Sciatic nerve (tissue), 2 donors: ENCODE measurements around the gene HSPA12A. TPM values are rescaled to one million over a fixed set of nuclear protein-coding genes. Genes with fewer than 3 reads are reported as not detected.

Source experiments
- ATAC-seq: fragments of 200-7000 bp; cut with Tn5 transposase; one replicate; pipeline ENCODE4 v1.9.1; 2020; ENCODE audit warnings: mild to moderate bottlenecking, moderate library complexity
- DNase-seq: peaks from one replicate; pipeline ENCODE4 v3.0.0-alpha.2; 2020; ENCODE audit warnings: low spot score
- intact Hi-C: fragments of 100-400 bp; cut with DNase I; formaldehyde crosslinking; loops from one replicate; pipeline ENCODE4 v1.14.2; 2022
- total RNA-seq: library from RNA; stranded (reverse); fragmentation: NEBNext Ultra II Directional; extraction: Animal tissue kit (Norgen Biotek cat#: 25700); gene quantifications from one replicate; pipeline ENCODE4 v1.2.1, GENCODE V29; 2021
- donor health status: DM: no; HTN: no; CAD: no.
- donor health status: DM: no; HTN: no; CAD: no.

Gene HSPA12A
- total RNA-seq, 1 donor from 2014 or later, result 139 TPM

- no peak for DNase-seq
- intact Hi-C loops, result no loop called here
Measured at GRCh38 chr10:116752563-116752962, 10.2 kb upstream of the HSPA12A start.

GRCh38 chr10:116748471-116748870 lies 6.1 kb upstream of the HSPA12A start:
- intact Hi-C loops, result no loop called here
- DNase-seq, result no peak
- ATAC-seq, result no peak

More at GRCh38 chr10:116752563-116752962, 10.2 kb upstream of the HSPA12A start:
- no peak for ATAC-seq

DNA sequence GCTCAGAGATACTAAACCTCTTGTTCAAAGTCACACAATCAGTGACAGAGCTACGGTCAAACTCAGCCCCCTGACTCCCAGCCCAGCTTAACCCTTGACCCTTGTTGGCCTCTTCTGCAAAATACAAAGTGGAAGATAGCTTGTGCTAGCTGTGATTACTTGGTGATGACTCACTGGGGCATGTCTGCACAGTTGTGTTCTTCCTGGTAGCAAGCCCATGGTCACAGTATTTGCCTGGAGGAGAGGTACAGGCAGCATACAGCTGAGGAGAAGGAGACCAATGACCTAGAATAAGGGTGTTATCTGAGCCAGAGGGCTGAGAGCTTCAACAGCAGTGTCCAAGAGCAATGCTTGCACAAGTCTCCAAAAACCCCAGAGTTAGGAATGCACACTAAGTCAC lies 5.7 kb upstream of the HSPA12A start:
- ATAC-seq, result no peak
- DNase-seq, result no peak
- intact Hi-C loops, result no loop called here

- ATAC-seq, result no peak
- DNase-seq, result no peak
- intact Hi-C loops, result no loop called here
Measured at GRCh38 chr10:116747325-116747724, 5.0 kb upstream of the HSPA12A start.

GRCh38 chr10:116744885-116745284 lies 2.5 kb upstream of the HSPA12A start:
- intact Hi-C loops, result no loop called here
- DNase-seq (no peak), ATAC-seq (no peak)

DNA sequence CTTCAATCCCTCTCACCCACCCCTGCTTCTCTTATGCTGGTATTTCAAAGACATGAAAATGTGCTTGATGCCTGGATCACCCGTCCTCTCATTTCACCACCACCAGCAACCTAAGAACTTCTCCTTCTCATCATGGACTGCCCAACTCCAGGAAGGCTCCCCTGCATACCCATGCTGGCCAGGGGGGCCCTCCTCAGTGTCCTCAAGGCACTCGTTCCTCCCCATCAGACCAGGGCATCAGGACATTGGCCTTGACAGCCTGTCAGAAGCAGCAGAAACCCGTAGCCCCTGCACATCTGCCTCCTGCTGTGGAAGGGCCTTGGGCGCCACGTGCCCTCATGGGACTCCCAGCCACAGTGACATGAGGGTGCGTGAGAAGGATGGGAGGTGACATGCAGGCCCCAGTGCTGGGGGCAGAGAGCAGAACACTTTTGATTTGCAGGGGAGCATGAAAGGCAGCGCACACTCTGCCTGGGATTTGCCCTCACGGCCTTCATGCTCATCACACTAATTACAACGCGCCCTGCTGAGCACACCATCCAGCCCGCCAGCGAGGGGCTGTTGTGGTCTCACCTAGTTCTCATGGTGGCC lies 1.9 kb upstream of the HSPA12A start:
- no peak for DNase-seq
- no peak for ATAC-seq
- intact Hi-C loops, result no loop called here

GRCh38 chr10:116743266-116744064 lies 1.1 kb upstream of the HSPA12A start:
- DNase-seq (no peak), ATAC-seq (no peak)
- intact Hi-C loops, result no loop called here

GRCh38 chr10:116741391-116742351 lies 695 bp downstream of the HSPA12A start:
- intact Hi-C loops, result no loop called here
- DNase-seq (no peak), ATAC-seq (peak; percentile 12)

GRCh38 chr10:116740971-116741370 lies 1.4 kb downstream of the HSPA12A start:
- intact Hi-C loops, result no loop called here
- ATAC-seq (peak; percentile 31), DNase-seq (no peak)

- intact Hi-C loops, result no loop called here
- DNase-seq, result no peak
- ATAC-seq, result no peak
Measured at GRCh38 chr10:116738339-116738738, 4.0 kb downstream of the HSPA12A start.

DNA sequence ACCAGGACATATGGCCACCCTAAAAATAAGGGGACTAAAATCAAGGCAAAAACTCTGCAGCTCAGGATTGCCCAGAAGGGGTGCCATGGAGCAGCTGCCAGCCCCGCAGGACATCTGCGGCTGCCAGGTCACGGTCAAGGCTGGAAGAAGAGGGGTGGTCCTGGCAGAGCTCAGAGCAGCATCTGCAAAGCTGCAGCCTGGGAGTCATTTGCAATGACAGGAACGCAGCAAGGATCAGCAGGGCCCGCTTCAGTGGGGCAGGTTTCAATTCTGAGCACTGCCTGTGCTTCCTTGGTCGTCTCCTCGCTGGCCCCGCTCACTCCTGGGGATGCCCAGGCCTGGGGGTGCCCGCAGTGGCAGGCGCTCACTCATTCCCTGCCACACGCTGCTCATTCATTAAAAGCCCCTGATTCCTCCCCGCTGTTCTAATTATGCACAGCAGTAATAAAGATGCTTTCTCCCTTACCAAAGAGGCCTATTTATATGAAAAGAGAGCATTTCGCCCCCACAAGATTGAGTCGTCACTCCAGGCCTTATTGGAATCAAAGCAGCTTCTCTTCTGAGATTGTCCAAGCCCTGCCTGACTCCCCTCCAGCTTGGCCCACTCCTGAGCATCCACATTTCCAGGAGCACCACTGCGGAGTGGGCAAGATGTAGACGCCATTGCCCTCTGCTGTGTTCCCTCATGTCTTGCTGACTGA lies 4.6 kb downstream of the HSPA12A start:
- ATAC-seq (peak; percentile 18), DNase-seq (no peak)
- intact Hi-C loops, result no loop called here

DNA sequence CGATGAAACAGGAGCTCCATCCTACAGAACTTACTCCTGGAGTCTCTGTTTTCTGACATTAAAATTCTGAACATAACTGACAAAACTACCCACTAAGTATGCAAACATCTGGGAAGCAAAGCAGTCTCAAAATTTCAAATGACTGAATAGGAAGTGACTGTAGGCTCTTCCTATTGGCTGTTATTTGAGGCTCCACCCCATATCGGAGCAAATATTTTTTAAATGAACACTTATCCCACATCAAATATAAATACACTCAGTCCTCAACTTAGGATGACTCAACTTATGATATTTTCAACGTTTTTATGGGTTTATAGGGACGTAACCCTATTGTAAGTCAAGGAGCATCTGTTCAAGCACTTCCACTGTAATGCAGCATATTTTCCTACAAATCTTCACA lies 8.8 kb downstream of the HSPA12A start:
- ATAC-seq (no peak), DNase-seq (no peak)
- intact Hi-C loops, result no loop called here

DNA sequence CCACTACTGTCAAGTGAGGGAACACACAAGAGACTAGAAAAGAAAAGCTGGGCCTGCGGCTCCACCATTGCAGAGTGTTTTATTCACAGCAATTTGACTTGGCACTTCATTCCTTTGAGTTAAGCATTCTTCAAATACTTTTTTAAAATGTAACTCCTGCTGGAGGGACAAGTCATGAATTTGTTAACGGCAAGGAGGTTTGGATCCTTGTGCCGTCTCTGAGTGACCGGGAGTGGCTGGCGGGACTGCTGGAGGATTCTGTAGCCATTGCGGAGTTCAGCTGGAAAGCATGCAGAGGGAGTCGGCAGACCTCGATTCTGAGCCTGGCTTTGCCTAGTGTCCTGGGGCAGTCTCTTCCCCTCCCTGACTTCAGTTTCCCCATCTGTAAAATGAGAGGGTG lies 9.8 kb downstream of the HSPA12A start:
- intact Hi-C loops, result no loop called here
- ATAC-seq (no peak), DNase-seq (no peak)

DNA sequence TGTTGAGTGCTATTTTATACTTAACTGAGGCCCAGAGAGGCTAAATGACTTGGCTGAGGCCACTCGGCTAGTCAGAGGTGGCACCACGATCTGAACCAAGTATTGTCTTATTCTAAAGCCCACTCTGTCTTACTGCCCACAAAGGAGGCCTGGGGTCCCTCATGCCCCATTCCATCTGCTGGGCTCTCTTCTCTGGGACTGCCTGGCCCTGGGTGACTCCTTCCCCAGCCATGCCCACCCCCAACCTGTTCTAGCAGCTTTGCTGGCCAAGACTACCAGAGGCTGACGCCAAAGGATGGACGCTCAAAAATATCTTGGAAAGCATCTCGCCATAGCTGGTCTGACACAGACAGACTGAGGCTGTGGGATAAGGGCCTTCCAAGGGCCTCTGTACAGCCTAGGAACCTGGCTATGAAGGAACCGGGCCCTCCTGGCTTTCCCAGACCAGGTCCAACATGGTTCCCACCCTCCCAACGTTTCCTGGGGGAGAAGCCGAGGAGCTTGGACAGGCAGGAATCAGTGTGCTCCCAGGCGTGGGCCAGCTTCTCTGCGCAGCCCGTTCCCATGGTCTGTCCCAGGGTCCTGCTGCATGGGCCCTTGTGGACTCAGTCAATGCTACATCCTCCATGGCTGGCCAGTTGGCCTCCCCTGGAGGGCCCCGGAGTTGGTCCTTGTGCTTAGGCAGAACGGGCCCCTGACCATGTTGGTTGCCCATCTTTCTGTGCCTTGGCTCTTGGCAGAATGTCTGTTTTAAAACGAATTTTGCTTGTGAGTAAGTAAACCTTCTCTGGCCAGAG lies 11.7 kb downstream of the HSPA12A start:
- intact Hi-C loops, result no loop called here
- ATAC-seq (no peak), DNase-seq (no peak)

DNA sequence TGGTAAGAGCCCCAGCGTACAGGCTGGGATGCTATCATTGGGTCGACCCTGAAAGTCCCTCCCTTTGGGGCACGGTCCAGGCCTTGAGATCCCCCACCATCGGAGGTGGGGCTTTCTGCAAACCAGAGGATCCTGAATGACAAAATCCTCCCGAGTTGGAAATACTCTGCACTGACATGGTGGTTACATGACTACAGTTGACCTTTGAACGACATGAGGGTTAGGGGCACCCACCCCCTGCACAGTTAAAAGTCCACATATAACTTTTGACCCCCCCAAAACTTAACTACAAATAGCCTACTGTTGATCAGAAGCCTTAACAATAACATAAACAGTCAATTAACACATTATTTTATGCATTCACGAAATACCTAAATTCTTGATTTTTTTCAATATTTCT lies 13.1 kb downstream of the HSPA12A start:
- ATAC-seq (no peak), DNase-seq (no peak)
- intact Hi-C loops, result no loop called here

DNA sequence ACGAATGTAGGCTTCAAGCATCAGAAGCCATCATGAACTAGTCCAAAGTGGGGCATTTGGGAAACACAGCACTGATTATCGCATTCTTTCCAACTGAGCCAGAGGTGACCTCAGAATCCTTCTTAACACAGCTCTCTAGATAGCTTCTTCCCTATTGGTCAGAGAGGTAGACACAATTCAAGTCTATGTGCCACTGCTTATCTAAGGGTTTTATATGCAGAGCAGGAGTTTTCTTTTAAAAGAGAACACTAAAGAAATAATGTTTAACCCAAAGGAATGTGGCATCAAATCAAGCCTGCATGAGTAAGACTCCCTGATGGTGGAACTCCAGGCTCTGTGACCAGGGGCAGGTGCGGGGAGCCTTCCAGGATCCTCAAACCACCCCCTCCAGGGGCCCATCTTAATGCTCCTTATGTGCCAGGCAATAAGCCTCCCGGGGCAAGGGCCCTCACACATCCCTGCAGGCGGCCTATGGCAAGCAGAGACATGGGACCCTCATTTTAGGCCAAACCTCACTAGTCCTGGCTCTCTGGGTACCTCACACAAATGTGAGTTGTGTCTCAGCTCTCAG lies 13.8 kb downstream of the HSPA12A start:
- intact Hi-C loops, result no loop called here
- ATAC-seq (no peak), DNase-seq (no peak)

GRCh38 chr10:116723428-116724281 lies 18.7 kb downstream of the HSPA12A start:
- intact Hi-C loops, result no loop called here
- DNase-seq (no peak), ATAC-seq (no peak)
